Ishikawa (cell line): ENCODE data around the gene GABRB1.

Experiments used
- MAX ChIP-seq: IDR thresholded peaks from 2 replicates; pipeline ENCODE4 v1.6.1; 2012
- TCF12 ChIP-seq: IDR thresholded peaks from 2 replicates; pipeline ENCODE4 v1.6.1; 2012; ENCODE audit warnings: low read depth

DNA sequence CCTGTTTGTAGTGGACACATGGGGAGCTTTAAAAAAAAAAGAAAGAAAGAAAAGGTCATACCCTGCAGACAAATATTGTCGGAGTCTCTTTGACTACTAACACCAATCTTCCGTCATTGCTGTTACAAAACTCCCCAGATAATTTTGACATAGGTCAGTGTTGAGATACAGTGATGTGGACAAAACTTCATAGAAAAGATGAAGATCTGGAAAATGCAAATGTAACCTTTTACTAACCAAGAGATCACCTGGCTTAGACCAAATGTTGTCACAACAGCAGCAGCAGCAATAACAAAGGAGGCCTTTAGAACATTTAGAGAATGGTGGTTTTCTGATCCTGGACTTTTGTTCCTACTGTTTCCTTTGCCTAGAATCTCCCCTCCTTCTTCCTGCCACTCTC, 440.2 kb downstream of the GABRB1 start:
- no peak for TF ChIP-seq TCF12
- no peak for TF ChIP-seq MAX
